Skeletal muscle tissue (tissue), 4 donors: ENCODE results near the gene CRTAP. TPM values are rescaled to one million over a fixed set of nuclear protein-coding genes. Genes with fewer than 3 reads are reported as not detected.
A peak's percentile ranks its signal among the peaks of the same experiment; 100 is the strongest.
"Not testable (repeated sequence)": the region's sequence is repeated elsewhere in the genome, so short reads cannot be mapped to it uniquely, and the experiment has no call there.

Experiments used
- H3K27ac ChIP-seq: one replicate; pipeline ENCODE4 v1.7.0; 2013; ENCODE audit warnings: mild to moderate bottlenecking, low read depth, low read length, inconsistent platforms
- H3K27me3 ChIP-seq, 3 donors: one replicate each; pipeline ENCODE4 v1.7.0; 2013; ENCODE audit warnings: low read length in 3 of 3; ENCODE audit not compliant: control insufficient read depth in 3 of 3, insufficient read depth in 3 of 3
- H3K36me3 ChIP-seq, 3 donors: one replicate each; pipeline ENCODE4 v1.7.0; 2013; ENCODE audit warnings: low read length in 3 of 3; ENCODE audit not compliant: control insufficient read depth in 3 of 3, insufficient read depth in 3 of 3
- H3K4me1 ChIP-seq, 3 donors: one replicate each; pipeline ENCODE4 v1.7.0; 2013; ENCODE audit warnings: low read length in 3 of 3, mild to moderate bottlenecking in 3 of 3; ENCODE audit not compliant: control insufficient read depth in 3 of 3, insufficient read depth in 3 of 3
- H3K4me3 ChIP-seq, 3 donors: one replicate each; pipeline ENCODE4 v1.7.0; 2013; ENCODE audit warnings: low read length in 3 of 3
- H3K9ac ChIP-seq, 3 donors: one replicate each; pipeline ENCODE4 v1.7.0; 2013; ENCODE audit warnings: low read length in 3 of 3, mild to moderate bottlenecking in 3 of 3, moderate library complexity in 2 of 3, low read depth in 1 of 3
- H3K9me3 ChIP-seq, 3 donors: one replicate each; pipeline ENCODE4 v1.7.0; 2013; ENCODE audit warnings: low read length in 3 of 3; ENCODE audit not compliant: control insufficient read depth in 3 of 3
- total RNA-seq: library from RNA; depleted of rRNA; stranded (reverse); fragments of >200 nt; gene quantifications from one replicate; pipeline ENCODE4 v1.2.3, GENCODE V29; 2014
- donor health status: Osteomylitis.

CRTAP gene
- total RNA-seq, 1 donor from 2014 or later = 32.9 TPM

DNA sequence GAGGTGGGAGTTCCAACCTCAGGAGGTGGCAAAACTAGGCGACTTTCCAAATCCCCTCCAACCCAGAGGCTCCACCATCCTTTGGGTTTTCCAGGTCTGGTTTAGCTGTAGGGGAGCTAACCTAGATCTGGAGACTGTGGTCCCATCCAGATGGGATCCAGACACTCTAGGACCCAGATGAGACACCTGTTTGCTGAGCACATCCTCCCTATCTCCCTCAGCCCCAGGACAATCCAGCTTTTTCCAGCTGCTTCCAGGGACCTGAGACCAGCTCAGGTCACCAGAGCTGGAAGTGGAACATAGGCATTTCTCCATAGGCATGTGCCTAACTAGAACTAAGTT is 18.2 kb downstream of the CRTAP start:
- Histone ChIP-seq H3K36me3 (peaks cover 13 to 50% (median 41%) of the 10 kb centered on the region in 3 donors), H3K9ac (peak overlapping the region in 1 of 3 donors; percentile 34)

DNA sequence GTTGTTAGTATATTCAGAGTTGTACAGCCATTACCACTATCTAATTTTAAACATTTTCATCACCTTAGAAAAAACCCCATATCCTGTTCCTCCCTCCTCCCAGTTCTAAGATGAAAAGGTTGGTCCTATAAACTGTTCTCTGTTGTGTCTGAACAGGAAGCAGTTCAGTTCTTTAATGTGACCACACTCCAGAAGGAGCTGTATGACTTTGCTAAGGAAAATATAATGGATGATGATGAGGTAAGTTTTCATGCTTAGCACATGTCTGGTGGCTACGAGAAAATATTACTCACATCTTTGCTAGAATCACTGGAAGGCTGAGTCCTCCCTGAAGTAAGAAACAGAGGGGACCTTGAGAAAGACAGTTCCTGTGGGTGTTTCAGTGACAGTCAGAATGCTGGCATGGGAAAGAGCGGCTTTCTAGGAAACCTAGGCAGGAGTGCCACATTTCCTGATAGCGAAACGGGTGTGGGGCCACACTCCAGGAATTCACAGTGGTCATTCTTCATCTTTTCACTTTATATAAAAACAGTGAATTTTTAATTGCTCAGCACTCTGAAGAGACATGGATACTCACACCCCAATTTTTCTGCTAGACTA is 20.3 kb downstream of the CRTAP start:
- Histone ChIP-seq H3K4me3 (no peak overlapping the region), H3K4me1 (peaks cover 0 to 2% (median 0%) of the 10 kb centered on the region in 3 donors), H3K36me3 (peaks cover 13 to 50% (median 41%) of the 10 kb centered on the region in 3 donors), H3K9me3 (no peaks in the 10 kb centered on the region), H3K27ac (no peak overlapping the region), H3K9ac (no peak overlapping the region), H3K27me3 (no peaks in the 10 kb centered on the region)

More for the DNA sequence above, 18.2 kb downstream of the CRTAP start:
- no peak overlapping the region for H3K4me3 ChIP-seq
- no peak overlapping the region for H3K27ac ChIP-seq
- H3K27me3 ChIP-seq = no peaks in the 10 kb centered on the region
- no peaks in the 10 kb centered on the region for H3K9me3 ChIP-seq
- peaks cover 0 to 2% (median 0%) of the 10 kb centered on the region in 3 donors for H3K4me1 ChIP-seq

DNA sequence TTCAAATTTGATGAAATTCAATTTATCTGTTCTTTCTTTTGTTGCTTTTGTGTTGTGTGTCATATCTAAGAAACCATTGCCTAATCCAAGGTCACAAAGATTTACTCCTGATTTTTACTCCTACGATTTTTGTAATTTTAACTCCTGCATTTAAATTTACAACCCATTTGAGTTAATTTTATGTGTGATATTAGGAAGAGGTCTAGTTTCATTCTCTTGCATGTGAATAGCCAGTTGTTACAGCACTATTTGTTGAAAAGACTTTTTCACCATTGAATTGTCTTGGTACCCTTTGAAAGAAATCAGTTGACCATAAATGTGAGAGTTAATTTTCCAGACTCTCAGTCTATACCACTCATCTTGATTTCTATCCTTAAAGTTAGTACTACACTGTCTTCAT is 23.9 kb downstream of the CRTAP start:
- H3K36me3 ChIP-seq = peaks cover 20 to 49% (median 45%) of the 10 kb centered on the region in 3 donors
- H3K9me3 ChIP-seq = no peaks in the 10 kb centered on the region
- H3K27ac ChIP-seq = no peak overlapping the region
- H3K4me3 ChIP-seq = no peak overlapping the region
- no peaks in the 10 kb centered on the region for H3K4me1 ChIP-seq
- H3K9ac ChIP-seq = no peak overlapping the region
- no peaks in the 10 kb centered on the region for H3K27me3 ChIP-seq

- peaks cover 23 to 47% (median 43%) of the 10 kb centered on the region in 3 donors for H3K36me3 ChIP-seq
- H3K27me3 ChIP-seq, H3K9me3 ChIP-seq, H3K9ac ChIP-seq, H3K4me1 ChIP-seq, H3K27ac ChIP-seq, H3K4me3 ChIP-seq: not testable (repeated sequence)
Observed at GRCh38 chr3:33139006-33139623, 25.3 kb downstream of the CRTAP start.

DNA sequence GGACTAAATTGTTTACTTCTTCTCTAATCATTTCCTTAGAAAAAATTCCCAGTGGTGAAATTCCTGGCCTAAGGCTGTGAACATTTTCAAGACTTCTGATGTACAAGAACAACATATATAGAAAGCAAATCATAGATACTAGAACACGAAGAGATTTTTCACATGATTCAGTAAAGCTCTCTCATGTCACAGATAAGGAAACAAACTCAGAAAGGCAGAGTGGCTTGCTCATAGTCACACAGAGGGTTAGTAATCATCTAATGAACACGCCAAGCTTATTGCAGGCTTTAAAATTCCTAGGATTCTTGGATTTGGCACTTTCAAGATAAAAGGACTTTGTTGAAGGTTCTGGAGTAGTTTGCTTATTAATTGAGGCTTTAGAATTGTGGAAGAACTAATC is 26.2 kb downstream of the CRTAP start:
- Histone ChIP-seq H3K9me3 (no peaks in the 10 kb centered on the region), H3K9ac (no peak overlapping the region), H3K4me1 (no peaks in the 10 kb centered on the region), H3K27ac (no peak overlapping the region), H3K27me3 (no peaks in the 10 kb centered on the region), H3K4me3 (no peak overlapping the region), H3K36me3 (peaks cover 24 to 39% (median 38%) of the 10 kb centered on the region in 3 donors)

GRCh38 chr3:33141006-33141405 is 27.2 kb downstream of the CRTAP start:
- Histone ChIP-seq H3K4me1 (peaks cover 0 to 2% (median 0%) of the 10 kb centered on the region in 3 donors), H3K9me3 (no peaks in the 10 kb centered on the region), H3K4me3 (no peak overlapping the region), H3K27me3 (no peaks in the 10 kb centered on the region), H3K36me3 (peaks cover 24 to 38% (median 31%) of the 10 kb centered on the region in 3 donors), H3K27ac (no peak overlapping the region), H3K9ac (no peak overlapping the region)

GRCh38 chr3:33144433-33144832 is 30.6 kb downstream of the CRTAP start:
- Histone ChIP-seq H3K9me3 (no peaks in the 10 kb centered on the region), H3K4me3 (no peak overlapping the region), H3K9ac (no peak overlapping the region), H3K27ac (no peak overlapping the region), H3K4me1 (peaks cover 7 to 19% (median 8%) of the 10 kb centered on the region in 3 donors), H3K36me3 (peaks cover 19 to 29% (median 23%) of the 10 kb centered on the region in 3 donors), H3K27me3 (no peaks in the 10 kb centered on the region)

DNA sequence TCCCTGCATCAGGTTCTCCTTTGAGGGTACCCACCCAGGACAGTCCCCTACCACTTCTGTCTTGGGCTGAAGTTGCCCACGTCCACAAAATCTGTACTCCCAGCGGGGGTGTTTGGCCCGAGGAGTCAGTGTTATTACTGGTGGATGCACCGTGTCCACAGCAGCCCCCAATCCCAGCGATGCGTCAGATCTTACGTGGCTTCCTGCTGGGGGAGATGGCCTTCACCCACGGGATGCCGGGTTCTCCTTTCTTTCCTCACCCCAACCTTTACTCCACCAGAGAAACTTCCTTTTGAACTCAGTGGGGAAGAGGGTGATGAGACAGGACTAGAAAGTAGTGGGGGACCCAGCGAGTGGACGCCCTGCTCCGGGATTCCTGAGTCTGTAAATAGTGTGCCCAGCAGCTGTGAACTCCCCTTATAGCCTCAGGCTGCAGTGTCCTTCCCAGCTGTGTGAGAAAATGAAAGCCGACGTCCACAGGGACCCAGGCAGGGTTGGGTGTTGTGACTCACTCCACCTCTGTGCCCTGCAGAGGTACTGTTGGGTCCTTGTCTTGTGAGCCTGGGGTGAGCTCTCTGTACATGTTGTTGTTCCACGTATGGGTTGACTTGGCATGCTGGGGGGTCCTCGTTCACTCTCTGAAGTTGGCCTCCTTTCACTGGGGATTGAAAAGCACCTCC is 31.5 kb downstream of the CRTAP start:
- no peak overlapping the region for H3K9ac ChIP-seq
- no peaks in the 10 kb centered on the region for H3K27me3 ChIP-seq
- no peaks in the 10 kb centered on the region for H3K9me3 ChIP-seq
- H3K4me1 ChIP-seq = peaks cover 7 to 19% (median 8%) of the 10 kb centered on the region in 3 donors
- no peak overlapping the region for H3K4me3 ChIP-seq
- H3K27ac ChIP-seq = no peak overlapping the region
- peaks cover 19 to 29% (median 22%) of the 10 kb centered on the region in 3 donors for H3K36me3 ChIP-seq

DNA sequence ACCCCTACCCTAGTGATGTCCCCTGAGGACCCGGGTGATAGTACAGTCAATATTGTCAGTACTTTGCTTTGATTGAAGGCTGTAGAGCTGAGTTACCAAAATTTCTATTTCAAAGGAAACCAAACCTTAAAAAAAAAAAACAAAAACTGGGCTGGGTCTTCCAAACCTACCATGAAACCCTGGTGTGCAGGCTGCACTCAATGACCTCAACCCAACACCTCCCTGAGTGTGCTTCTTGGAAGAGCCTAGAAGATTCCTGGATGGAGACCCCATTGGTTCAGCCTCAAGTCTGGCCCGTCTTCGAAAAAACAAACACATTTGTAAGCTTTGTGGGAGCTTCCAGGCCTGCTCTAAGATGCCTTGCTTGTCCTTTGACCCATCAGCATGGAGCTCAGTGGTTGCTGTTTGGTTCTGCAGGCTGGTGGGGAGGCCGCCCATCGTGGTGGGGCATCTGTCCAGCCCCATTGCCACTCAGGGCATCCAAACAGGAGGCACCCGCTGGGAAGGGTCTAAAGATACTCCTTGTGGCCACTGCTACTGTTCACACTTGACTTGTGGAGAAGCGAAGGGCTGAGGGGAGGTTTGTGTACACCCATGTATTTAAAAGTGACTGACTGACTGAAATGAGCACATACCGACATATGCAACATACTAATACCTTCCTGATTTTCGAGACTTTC is 32.2 kb downstream of the CRTAP start:
- Histone ChIP-seq H3K27ac (no peak overlapping the region), H3K9me3 (no peaks in the 10 kb centered on the region), H3K27me3 (no peaks in the 10 kb centered on the region), H3K4me3 (no peak overlapping the region), H3K36me3 (peaks cover 18 to 25% (median 18%) of the 10 kb centered on the region in 3 donors), H3K4me1 (peaks cover 7 to 19% (median 8%) of the 10 kb centered on the region in 3 donors), H3K9ac (no peak overlapping the region)
